ENCODE measurements around the gene GDF15.

DNA sequence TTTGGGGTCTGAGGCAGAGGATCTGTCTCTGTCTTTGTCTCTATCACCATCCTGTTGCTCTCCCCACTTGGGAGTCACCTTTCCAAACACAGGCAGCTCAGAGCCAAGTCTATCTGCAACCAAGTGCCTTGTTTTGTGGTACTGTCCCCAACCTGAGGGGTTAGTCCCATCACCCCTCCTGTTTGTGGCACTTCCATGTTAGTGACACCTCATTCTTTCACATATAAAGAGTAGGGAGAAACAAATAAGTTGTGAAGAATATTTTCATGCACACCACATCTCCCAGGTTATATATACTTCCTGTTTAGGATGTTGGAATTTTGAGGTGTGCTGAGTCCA is 3.7 kb downstream of the GDF15 start:
- TF ChIP-seq, protein P1, sequence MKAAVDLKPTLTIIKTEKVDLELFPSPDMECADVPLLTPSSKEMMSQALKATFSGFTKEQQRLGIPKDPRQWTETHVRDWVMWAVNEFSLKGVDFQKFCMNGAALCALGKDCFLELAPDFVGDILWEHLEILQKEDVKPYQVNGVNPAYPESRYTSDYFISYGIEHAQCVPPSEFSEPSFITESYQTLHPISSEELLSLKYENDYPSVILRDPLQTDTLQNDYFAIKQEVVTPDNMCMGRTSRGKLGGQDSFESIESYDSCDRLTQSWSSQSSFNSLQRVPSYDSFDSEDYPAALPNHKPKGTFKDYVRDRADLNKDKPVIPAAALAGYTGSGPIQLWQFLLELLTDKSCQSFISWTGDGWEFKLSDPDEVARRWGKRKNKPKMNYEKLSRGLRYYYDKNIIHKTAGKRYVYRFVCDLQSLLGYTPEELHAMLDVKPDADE (IDR thresholded peaks at IDR 0.05): no peak
- TF ChIP-seq, protein P2, sequence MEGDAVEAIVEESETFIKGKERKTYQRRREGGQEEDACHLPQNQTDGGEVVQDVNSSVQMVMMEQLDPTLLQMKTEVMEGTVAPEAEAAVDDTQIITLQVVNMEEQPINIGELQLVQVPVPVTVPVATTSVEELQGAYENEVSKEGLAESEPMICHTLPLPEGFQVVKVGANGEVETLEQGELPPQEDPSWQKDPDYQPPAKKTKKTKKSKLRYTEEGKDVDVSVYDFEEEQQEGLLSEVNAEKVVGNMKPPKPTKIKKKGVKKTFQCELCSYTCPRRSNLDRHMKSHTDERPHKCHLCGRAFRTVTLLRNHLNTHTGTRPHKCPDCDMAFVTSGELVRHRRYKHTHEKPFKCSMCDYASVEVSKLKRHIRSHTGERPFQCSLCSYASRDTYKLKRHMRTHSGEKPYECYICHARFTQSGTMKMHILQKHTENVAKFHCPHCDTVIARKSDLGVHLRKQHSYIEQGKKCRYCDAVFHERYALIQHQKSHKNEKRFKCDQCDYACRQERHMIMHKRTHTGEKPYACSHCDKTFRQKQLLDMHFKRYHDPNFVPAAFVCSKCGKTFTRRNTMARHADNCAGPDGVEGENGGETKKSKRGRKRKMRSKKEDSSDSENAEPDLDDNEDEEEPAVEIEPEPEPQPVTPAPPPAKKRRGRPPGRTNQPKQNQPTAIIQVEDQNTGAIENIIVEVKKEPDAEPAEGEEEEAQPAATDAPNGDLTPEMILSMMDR (conservative IDR thresholded peaks at IDR 0.05; ENCODE audit: low read depth in 2 of 2): no peak
- TF ChIP-seq, protein P3, sequence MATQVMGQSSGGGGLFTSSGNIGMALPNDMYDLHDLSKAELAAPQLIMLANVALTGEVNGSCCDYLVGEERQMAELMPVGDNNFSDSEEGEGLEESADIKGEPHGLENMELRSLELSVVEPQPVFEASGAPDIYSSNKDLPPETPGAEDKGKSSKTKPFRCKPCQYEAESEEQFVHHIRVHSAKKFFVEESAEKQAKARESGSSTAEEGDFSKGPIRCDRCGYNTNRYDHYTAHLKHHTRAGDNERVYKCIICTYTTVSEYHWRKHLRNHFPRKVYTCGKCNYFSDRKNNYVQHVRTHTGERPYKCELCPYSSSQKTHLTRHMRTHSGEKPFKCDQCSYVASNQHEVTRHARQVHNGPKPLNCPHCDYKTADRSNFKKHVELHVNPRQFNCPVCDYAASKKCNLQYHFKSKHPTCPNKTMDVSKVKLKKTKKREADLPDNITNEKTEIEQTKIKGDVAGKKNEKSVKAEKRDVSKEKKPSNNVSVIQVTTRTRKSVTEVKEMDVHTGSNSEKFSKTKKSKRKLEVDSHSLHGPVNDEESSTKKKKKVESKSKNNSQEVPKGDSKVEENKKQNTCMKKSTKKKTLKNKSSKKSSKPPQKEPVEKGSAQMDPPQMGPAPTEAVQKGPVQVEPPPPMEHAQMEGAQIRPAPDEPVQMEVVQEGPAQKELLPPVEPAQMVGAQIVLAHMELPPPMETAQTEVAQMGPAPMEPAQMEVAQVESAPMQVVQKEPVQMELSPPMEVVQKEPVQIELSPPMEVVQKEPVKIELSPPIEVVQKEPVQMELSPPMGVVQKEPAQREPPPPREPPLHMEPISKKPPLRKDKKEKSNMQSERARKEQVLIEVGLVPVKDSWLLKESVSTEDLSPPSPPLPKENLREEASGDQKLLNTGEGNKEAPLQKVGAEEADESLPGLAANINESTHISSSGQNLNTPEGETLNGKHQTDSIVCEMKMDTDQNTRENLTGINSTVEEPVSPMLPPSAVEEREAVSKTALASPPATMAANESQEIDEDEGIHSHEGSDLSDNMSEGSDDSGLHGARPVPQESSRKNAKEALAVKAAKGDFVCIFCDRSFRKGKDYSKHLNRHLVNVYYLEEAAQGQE (IDR thresholded peaks at IDR 0.05; ENCODE audit: unreplicated experiment): no peak
- TF ChIP-seq CREB1 (CRISPR knock-in tag; IDR thresholded peaks at IDR 0.05; ENCODE audit: low read depth) (no peak), EZH2 (IDR thresholded peaks at IDR 0.05; ENCODE audit: low read depth, unreplicated experiment) (no peak), POLR2AphosphoS5 (IDR thresholded peaks at IDR 0.05; ENCODE audit: low read depth) (no peak), NANOG (IDR thresholded peaks at IDR 0.05; ENCODE audit: borderline replicate concordance) (no peak), EZH2phosphoT487 (IDR thresholded peaks at IDR 0.05; ENCODE audit: unreplicated experiment) (no peak), ZNF114 (CRISPR knock-in tag; IDR thresholded peaks at IDR 0.05) (no peak), ZNF331 (CRISPR knock-in tag; IDR thresholded peaks at IDR 0.05; ENCODE audit: low read depth) (no peak), JUNB (IDR thresholded peaks at IDR 0.05; ENCODE audit: unreplicated experiment) (no peak), STAT1 (IDR thresholded peaks at IDR 0.05; ENCODE audit: unreplicated experiment) (no peak)
- TF ChIP-seq, protein P4, sequence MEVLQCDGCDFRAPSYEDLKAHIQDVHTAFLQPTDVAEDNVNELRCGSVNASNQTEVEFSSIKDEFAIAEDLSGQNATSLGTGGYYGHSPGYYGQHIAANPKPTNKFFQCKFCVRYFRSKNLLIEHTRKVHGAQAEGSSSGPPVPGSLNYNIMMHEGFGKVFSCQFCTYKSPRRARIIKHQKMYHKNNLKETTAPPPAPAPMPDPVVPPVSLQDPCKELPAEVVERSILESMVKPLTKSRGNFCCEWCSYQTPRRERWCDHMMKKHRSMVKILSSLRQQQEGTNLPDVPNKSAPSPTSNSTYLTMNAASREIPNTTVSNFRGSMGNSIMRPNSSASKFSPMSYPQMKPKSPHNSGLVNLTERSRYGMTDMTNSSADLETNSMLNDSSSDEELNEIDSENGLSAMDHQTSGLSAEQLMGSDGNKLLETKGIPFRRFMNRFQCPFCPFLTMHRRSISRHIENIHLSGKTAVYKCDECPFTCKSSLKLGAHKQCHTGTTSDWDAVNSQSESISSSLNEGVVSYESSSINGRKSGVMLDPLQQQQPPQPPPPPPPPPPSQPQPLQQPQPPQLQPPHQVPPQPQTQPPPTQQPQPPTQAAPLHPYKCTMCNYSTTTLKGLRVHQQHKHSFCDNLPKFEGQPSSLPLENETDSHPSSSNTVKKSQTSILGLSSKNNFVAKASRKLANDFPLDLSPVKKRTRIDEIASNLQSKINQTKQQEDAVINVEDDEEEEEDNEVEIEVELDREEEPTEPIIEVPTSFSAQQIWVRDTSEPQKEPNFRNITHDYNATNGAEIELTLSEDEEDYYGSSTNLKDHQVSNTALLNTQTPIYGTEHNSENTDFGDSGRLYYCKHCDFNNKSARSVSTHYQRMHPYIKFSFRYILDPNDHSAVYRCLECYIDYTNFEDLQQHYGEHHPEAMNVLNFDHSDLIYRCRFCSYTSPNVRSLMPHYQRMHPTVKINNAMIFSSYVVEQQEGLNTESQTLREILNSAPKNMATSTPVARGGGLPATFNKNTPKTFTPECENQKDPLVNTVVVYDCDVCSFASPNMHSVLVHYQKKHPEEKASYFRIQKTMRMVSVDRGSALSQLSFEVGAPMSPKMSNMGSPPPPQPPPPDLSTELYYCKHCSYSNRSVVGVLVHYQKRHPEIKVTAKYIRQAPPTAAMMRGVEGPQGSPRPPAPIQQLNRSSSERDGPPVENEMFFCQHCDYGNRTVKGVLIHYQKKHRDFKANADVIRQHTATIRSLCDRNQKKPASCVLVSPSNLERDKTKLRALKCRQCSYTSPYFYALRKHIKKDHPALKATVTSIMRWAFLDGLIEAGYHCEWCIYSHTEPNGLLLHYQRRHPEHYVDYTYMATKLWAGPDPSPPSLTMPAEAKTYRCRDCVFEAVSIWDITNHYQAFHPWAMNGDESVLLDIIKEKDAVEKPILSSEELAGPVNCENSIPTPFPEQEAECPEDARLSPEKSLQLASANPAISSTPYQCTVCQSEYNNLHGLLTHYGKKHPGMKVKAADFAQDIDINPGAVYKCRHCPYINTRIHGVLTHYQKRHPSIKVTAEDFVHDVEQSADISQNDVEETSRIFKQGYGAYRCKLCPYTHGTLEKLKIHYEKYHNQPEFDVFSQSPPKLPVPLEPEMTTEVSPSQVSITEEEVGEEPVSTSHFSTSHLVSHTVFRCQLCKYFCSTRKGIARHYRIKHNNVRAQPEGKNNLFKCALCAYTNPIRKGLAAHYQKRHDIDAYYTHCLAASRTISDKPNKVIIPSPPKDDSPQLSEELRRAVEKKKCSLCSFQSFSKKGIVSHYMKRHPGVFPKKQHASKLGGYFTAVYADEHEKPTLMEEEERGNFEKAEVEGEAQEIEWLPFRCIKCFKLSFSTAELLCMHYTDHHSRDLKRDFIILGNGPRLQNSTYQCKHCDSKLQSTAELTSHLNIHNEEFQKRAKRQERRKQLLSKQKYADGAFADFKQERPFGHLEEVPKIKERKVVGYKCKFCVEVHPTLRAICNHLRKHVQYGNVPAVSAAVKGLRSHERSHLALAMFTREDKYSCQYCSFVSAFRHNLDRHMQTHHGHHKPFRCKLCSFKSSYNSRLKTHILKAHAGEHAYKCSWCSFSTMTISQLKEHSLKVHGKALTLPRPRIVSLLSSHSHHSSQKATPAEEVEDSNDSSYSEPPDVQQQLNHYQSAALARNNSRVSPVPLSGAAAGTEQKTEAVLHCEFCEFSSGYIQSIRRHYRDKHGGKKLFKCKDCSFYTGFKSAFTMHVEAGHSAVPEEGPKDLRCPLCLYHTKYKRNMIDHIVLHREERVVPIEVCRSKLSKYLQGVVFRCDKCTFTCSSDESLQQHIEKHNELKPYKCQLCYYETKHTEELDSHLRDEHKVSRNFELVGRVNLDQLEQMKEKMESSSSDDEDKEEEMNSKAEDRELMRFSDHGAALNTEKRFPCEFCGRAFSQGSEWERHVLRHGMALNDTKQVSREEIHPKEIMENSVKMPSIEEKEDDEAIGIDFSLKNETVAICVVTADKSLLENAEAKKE (CRISPR knock-in tag; IDR thresholded peaks at IDR 0.05): no peak

Data from GM23338 (cell line).